ENCODE results near the gene CTBP2.

Gene CTBP2

GRCh38 chr10:125020871-125021270 lies 139.5 kb downstream of the CTBP2 start:
- DNase-seq (ENCODE audit: insufficient read length, low spot score) (no peak), FAIRE-seq (no peak)
- no peak for TF ChIP-seq POLR2A (IDR thresholded peaks at IDR 0.05; ENCODE audit: low read depth, low read length)

GRCh38 chr10:125020386-125020785 lies 140.0 kb downstream of the CTBP2 start:
- TF ChIP-seq POLR2A (IDR thresholded peaks at IDR 0.05; ENCODE audit: low read depth, low read length) = no peak
- FAIRE-seq = no peak
- no peak for DNase-seq (ENCODE audit: insufficient read length, low spot score)

- TF ChIP-seq POLR2A (IDR thresholded peaks at IDR 0.05; ENCODE audit: low read depth, low read length) = no peak
- FAIRE-seq (no peak), DNase-seq (ENCODE audit: insufficient read length, low spot score) (no peak)
Observed at GRCh38 chr10:125018576-125019143, 141.7 kb downstream of the CTBP2 start.

- no peak for FAIRE-seq
- TF ChIP-seq POLR2A (IDR thresholded peaks at IDR 0.05; ENCODE audit: low read depth, low read length) = no peak
- no peak for DNase-seq (ENCODE audit: insufficient read length, low spot score)
Observed at GRCh38 chr10:125017547-125018298, 142.6 kb downstream of the CTBP2 start.

GRCh38 chr10:125016611-125017202 lies 143.7 kb downstream of the CTBP2 start:
- no peak for FAIRE-seq
- no peak for TF ChIP-seq POLR2A (IDR thresholded peaks at IDR 0.05; ENCODE audit: low read depth, low read length)
- no peak for DNase-seq (ENCODE audit: insufficient read length, low spot score)

- DNase-seq (ENCODE audit: insufficient read length, low spot score) = no peak
- TF ChIP-seq POLR2A (IDR thresholded peaks at IDR 0.05; ENCODE audit: low read depth, low read length) = no peak
- no peak for FAIRE-seq
Observed at GRCh38 chr10:125016123-125016522, 144.2 kb downstream of the CTBP2 start.

- DNase-seq (ENCODE audit: insufficient read length, low spot score) (no peak), FAIRE-seq (no peak)
- no peak for TF ChIP-seq POLR2A (IDR thresholded peaks at IDR 0.05; ENCODE audit: low read depth, low read length)
Observed at GRCh38 chr10:125015356-125015944, 144.9 kb downstream of the CTBP2 start.

- TF ChIP-seq POLR2A (IDR thresholded peaks at IDR 0.05; ENCODE audit: low read depth, low read length) = no peak
- DNase-seq (ENCODE audit: insufficient read length, low spot score) (no peak), FAIRE-seq (no peak)
Observed at GRCh38 chr10:125014836-125015355, 145.5 kb downstream of the CTBP2 start.

GRCh38 chr10:125014086-125014830 lies 146.1 kb downstream of the CTBP2 start:
- FAIRE-seq (no peak), DNase-seq (ENCODE audit: insufficient read length, low spot score) (no peak)
- TF ChIP-seq POLR2A (IDR thresholded peaks at IDR 0.05; ENCODE audit: low read depth, low read length) = no peak

GRCh38 chr10:125013529-125013872 lies 146.9 kb downstream of the CTBP2 start:
- DNase-seq (ENCODE audit: insufficient read length, low spot score) (no peak), FAIRE-seq (no peak)
- TF ChIP-seq POLR2A (IDR thresholded peaks at IDR 0.05; ENCODE audit: low read depth, low read length) = no peak

GRCh38 chr10:125012851-125013528 lies 147.4 kb downstream of the CTBP2 start:
- DNase-seq (ENCODE audit: insufficient read length, low spot score) (no peak), FAIRE-seq (no peak)
- TF ChIP-seq POLR2A (IDR thresholded peaks at IDR 0.05; ENCODE audit: low read depth, low read length) = no peak

GRCh38 chr10:125011926-125012705 lies 148.2 kb downstream of the CTBP2 start:
- FAIRE-seq = no peak
- TF ChIP-seq POLR2A (IDR thresholded peaks at IDR 0.05; ENCODE audit: low read depth, low read length) = no peak
- no peak for DNase-seq (ENCODE audit: insufficient read length, low spot score)

Data from H54 (cell line).